ENCODE measurements around the gene ARPC2.

DNA sequence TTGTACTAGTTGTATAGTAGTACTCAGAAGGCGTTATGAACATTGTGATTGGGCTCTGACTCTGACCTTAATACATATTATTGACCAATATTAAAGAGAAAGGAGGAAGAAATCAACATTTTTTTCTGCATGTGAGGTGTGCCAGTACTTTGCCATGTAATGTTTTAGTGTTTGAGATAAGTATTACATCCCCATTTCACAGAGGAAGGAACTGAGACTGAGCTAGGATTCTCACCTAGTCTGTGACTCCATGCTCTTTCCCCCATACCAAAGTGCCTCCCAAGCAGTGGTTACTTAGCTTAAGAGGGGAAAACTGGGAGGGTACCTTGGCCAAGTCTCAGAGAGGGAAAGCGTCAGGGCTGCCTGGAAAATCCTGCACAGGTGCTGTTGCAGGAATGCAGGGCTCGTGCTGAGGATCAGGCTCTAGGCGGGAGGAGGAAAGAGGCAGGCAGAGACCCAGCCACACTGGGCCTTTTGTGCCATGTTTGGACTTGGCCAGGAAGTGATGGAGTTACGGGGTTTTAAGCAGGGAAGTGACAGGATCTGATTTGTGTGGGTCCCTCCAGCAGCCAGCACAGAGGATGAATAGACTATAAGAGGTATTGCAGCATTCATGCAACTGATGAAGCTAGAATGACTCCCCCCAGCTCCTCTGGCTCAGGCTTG is 55.0 kb downstream of the ARPC2 start:
- TF ChIP-seq, protein P1, sequence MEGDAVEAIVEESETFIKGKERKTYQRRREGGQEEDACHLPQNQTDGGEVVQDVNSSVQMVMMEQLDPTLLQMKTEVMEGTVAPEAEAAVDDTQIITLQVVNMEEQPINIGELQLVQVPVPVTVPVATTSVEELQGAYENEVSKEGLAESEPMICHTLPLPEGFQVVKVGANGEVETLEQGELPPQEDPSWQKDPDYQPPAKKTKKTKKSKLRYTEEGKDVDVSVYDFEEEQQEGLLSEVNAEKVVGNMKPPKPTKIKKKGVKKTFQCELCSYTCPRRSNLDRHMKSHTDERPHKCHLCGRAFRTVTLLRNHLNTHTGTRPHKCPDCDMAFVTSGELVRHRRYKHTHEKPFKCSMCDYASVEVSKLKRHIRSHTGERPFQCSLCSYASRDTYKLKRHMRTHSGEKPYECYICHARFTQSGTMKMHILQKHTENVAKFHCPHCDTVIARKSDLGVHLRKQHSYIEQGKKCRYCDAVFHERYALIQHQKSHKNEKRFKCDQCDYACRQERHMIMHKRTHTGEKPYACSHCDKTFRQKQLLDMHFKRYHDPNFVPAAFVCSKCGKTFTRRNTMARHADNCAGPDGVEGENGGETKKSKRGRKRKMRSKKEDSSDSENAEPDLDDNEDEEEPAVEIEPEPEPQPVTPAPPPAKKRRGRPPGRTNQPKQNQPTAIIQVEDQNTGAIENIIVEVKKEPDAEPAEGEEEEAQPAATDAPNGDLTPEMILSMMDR (conservative IDR thresholded peaks at IDR 0.05; ENCODE audit: low read depth, low read length) = no peak
- TF ChIP-seq EZH2 (IDR thresholded peaks at IDR 0.05; ENCODE audit: low read length, unreplicated experiment) = no peak
